HTERT RPE-1 (cell line): ENCODE data around the gene UBE2C.

Experiments
- in situ Hi-C: fragments of 300-500 bp; cut with MboI; formaldehyde crosslinking; loops from 4 replicates; pipeline ENCODE4 v1.14.3; 2020; ENCODE audit warnings: low sequenced_read_pairs

UBE2C gene

DNA sequence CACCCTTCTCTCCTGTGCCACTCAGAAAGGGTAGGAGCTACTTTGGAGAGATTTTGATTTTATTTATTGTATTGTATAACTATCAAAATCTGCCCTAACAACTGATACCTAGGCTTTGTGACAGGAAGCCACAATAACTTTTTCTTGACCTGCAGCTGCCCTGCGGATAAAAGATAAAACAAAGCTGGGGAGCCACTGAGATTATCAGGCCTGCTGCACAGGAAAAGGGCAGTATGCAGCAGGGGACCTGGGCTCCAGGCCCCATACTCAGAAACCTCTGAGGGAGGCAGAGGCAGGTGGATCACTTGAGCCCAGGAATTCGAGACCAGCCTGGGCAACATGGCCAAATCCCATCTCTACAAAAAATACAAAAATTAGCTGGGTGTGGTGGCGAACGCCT is 20.2 kb downstream of the UBE2C start:
- in situ Hi-C loops, result no loop called here

DNA sequence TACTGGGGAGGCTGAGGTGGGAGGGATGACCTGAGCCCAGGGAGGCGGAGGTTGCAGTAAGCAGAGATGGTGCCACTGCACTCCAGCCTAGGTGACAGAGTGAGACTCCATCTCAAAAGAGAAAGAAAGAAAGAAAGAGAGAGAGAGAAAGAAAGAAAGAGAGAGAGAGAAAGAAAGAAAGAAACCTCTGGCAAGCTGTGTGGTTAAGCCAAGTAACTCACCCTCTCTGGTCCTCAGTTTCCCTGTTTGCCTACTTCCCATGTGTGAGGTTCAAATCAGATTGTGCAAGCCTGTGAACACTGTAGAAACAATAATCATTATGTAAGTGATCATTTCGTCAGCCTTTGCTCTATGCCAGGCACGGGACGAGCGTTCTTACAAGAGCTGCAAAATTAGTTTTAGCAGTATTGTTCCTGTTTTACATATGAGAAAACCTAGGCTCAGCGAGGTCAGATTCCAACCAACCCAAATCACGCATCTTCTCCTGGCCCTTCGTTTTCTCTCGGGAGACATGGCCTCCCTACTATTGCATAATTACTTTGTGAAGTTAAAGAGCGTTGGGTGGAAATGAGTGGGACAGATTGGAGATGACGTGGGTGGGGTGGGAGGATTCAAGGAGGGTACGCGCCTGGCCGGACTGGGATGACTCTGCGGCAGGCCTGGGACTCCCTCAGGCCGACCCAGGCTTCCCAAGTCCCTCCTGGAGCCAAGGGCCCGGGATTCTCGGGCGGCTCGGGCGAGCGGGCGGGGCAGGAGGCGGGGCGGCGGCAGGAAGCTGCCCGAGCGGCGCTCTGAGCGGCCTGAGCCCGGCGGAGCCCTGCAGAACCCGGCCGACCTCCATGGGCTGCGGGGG is 20.8 kb downstream of the UBE2C start, which contains the start of gene SNX21:
Gene SNX21 (plus strand): TSS at position 770 of the 853 bp plus-strand sequence. CDS start 121 bp downstream, outside the sequence.
- in situ Hi-C loops, result no loop called here

DNA sequence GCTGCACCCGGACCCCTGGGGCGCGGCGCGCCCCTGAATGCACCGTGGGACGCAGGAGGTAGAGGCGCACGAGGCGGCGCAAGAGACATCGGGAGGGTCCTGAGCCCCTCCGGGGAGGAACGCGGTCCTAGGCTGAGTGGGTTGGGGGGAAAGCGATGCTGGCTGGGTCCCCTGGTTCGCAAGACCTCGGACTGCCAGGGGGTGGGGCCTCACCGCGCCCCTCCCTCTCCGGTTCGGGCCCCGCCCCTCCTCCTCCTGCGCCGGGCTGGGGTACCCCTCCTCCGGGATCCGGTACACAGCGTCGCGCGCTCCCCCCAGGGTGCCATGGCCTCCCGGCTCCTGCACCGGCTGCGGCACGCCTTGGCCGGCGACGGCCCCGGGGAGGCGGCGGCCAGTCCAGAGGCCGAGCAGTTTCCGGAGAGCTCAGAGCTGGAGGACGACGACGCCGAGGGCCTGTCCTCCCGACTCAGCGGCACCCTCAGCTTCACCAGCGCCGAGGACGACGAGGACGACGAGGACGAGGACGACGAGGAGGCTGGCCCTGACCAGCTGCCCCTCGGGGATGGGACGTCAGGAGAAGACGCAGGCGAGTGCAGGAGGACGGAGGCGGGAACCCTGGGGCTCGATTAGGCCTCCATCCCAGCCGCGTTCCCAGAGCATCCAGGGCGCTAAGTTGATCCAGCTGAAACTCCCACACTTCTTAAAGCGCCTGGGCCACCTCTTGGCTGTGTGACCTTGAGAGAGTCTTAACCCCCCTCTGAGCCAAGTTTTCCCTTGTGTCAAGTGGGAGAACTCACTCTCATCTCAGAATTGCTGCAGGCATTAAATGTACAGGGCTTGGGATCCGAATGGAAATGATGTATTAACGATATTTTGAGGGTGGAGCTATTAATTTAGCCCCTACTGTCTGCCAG is 21.7 kb downstream of the UBE2C start:
- in situ Hi-C loops, result no loop called here

DNA sequence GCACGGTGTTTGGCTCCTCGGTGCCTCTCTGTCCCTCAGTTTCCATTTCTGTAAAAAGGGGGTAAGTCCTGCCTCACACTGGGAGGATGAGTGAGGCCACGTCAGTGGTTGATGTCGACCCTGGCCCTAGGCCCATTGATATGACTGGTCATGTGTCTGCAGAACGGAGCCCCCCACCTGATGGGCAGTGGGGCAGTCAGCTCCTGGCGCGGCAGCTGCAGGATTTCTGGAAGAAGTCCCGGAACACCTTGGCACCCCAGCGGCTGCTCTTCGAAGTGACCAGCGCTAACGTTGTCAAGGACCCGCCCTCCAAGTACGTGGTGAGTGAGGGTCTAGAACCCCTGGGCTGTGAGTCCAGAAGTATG is 22.3 kb downstream of the UBE2C start:
- in situ Hi-C loops, result no loop called here

DNA sequence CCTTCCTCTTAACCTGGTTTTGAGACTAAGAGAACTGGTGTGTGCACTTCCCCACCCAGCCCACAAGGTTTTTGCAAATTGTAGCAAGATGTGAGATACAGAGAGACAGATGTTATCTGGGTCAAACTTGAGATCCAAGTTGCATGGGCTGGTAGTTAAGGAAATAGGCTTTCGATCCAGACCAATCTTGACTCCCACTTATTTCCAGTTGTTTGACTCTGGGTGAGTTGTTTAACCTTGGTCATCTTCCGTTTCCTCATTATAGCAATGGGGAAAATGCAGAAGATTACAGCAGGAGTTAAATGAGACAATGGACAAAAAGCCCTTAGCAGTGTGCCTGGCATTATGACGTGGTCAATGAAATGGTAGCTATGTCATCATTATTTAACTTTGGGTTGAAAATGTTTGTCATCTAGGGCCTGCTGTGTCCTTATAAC is 22.9 kb downstream of the UBE2C start:
- in situ Hi-C loops, result no loop called here

DNA sequence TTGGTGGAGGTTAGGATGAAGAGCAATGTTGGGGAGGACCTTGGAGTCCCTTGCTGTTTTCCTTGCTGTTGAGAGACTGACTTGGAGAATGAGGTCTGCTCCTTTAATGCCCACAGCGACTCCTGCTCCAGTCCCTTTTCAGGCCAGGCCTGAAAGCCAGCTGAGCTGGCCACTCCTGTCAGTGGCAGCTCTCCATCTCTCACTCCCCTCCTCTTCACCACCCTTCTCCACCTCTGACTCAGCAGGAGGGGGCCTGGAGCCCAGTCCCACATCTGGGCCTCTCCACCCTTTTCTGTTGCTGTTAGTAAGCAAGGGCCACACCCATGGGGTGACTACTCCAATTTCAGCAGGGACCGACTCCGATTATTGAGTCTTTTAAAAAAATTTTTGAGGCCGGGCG is 23.4 kb downstream of the UBE2C start:
- in situ Hi-C loops, result no loop called here

DNA sequence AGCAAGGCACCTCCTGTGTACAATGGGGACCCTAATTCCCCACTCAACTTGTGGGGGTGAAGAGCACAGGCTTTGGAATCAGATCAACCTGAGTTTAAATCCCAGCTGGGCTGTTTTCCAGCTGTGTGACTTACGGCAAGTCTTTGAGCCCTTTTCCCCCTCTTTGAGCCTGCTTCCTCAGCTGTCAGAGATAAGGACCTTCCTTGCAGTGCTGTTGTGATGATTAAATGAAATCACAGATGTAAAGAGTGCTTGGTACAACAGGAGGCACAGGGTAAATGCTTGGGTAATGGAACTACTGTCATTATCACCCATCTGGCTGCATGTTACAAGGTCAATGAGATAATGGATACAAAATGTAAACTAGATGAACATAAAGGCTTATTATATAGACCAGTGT is 24.4 kb downstream of the UBE2C start:
- in situ Hi-C loops, result no loop called here

DNA sequence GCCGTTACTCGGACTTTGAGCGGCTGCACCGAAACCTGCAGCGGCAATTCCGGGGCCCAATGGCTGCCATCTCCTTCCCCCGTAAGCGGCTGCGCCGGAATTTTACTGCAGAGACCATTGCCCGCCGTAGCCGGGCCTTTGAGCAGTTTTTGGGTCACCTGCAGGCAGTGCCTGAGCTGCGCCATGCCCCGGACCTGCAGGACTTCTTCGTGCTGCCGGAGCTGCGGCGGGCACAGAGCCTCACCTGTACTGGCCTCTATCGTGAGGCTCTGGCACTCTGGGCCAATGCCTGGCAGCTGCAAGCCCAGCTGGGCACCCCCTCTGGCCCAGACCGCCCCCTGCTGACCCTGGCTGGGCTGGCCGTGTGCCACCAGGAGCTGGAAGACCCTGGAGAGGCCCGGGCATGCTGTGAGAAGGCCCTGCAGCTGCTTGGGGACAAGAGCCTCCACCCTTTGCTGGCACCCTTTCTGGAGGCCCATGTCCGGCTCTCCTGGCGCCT is 28.3 kb downstream of the UBE2C start:
- in situ Hi-C loops, result no loop called here

DNA sequence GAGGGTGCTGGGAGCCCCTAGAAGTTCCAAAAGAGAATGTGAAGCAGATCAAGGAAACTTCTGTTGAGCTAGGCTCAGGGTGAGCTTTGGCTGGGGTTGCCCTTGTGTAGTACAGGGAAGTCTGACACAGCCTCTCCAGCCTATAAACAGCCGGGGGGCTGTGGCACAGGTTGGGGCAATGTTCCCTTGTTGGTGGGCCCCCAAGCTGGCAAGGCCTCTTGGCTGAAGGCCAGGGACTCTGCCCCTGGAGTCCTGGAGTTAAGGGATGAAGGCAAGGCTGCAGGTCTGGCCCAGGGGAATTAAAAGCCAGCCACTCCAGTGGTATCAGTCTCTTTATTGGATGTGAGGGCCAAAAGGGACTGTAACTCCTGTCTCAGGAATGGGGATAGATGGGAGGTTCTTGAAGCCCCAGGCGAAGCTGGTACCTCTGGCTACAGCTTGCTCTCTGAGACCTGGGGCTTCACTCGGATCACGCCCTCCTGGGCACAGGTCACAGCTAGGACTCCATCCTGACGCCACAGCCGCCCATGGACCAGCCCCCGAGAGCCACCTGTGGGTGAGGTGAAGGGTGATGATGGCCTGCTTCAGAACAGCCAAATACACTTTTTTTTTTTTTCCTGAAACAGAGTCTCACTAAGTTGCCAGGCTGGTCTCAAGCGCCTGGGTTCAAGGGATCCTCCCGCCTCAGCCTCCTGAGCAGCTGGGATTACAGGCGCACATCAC is 29.1 kb downstream of the UBE2C start:
- in situ Hi-C loops, result no loop called here

DNA sequence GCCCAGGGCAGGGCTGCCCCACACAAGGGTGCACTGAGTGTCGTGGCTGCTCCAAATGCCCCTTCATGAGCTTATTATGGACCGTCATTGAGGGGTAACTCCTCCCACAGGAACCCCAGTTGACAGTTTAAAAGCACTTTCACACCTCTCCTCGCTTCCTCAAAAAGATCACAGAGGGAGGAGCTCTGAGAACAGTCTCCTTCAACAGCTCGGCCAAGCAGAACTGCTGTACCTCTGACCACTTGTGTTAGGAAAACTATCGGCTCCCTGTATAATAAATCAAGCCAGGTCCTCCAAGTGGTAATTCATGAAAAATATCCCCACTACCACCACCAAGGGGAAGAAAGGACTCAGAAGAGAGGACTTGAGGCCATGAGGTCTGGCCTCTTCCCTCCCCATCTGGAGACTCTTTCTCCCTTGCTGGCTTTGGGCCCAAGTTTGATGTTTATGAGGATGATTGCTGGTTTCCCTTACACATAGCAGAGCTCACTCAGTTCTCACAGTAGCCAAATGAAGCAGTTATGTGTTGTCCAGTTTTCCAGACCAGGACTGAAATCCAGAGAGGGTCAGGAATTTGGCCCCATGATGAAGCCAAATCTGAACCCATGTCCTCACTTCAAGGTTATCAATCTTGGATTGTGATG is 29.8 kb downstream of the UBE2C start:
- in situ Hi-C loops, result no loop called here

DNA sequence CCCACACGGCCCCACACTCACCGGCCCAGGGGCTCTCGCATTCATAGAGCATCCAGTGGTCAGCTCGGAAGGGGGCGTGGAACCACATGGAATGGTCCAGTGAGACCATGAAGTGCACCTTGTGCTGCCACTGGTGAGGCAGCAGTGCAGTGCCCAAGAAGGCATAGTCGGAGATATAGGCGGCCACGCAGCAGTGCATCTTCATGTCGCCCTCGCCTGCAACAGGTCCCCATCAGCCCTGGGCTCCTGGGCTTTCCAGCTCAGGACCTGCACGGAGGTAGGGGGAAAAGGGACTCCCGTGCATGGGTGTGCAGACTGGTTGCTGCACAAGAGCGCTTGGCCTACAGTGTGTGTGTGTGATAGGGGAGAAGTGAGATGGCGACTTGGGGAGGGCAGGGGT is 31.1 kb downstream of the UBE2C start:
- in situ Hi-C loops, result no loop called here

DNA sequence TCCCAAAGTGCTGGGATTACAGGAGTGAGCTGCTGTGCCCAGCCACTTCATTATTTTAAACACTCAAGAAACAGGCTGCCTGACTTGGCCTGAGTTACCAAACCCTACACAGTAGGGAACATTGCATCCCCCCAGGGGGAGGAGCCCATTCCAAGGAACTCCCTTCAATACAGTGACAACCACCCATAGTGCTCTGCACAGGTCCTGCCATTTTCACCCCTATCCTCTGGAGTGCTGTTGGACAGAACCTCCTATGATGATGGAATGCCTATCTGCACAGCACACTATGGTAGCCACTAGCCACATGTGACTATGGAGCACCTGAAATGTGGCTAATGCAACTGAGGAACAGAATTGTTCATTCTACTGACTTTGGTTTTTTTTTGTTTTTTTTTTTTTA is 33.0 kb downstream of the UBE2C start:
- in situ Hi-C loops, result no loop called here

DNA sequence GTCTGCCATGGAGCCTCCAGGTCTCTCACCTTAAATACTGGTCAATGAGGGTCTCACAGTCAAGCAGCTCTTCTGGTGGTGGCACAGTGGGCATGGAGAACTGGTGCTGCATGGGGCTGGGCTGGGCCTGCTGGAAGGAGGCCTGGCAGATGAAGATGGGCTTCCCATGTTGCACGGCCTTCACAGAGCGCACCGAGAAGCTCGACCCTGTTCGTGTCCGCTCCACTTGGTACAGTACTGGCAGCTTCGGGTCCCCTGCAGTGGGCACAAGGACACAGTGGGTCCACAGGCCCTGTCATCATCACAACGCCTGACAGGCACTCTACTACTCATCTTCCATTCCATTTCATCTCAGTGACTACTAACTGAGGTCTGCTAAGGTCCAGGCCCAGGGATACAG is 36.0 kb downstream of the UBE2C start:
- in situ Hi-C loops, result no loop called here

DNA sequence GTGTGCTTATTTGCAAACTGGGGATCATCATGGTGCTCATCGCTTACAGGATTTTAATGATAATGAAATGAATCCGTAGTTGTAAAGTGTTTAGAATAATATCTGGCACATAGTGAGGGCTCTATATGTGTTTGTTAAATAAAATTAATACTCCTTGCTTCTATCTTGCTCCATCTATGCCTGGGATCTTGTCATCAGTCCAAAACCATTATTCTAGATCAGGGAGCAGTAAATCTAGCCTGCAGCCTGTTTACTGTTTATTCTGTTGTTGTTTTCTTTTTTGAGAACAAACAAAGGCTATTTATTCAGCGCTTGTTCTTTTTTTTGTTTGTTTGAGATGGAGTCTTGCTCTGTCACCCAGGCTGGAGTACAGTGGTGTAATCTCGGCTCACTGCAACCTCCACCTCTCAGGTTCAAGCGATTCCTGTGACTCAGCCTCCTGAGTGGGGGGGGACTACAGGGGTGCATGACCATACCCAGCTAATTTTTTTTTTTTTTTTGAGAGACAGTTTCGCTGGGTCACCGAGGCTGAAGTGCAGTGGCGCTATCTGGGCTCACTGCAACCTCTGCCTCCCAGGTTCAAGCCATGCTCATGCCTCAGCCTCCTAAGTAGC is 36.6 kb downstream of the UBE2C start:
- in situ Hi-C loops, result no loop called here

DNA sequence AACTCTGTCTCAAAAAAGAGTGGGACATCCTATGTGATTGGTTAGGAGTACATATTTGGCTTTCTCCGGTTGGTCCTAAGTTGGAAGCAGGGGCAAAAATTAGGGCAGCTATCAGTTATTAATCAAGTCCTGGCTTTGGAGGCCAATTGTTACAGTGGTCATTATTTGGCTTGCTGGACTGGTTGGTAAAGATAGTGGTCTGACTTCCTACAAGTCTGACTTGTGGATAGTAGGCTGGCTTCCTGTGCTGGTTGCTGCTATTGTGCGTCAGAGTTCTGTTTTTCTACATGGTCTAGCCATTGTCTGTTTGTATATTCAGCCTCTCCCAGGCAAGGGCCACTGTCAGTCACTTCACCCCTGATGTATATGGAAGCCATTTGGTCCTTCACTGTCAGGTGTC is 37.8 kb downstream of the UBE2C start:
- in situ Hi-C loops, result no loop called here

DNA sequence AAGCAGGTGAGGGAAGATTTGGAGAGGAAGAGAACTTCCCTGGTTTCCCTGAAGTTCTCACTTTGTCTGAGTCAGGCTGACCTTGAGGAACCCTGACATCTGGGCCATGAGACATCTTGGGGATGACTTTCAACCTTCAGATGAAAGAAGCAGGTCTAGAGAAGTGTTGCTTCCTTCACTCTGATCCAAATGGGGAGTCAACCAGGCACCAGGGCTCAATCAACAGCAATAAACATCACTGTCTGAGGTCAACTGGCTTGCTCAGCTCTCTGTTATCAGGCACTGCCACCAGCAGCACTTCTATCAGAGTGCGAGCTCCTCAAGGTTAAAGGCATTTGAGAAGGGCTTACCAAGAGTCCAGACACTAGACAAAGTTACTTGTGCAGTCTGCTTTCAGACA is 38.5 kb downstream of the UBE2C start:
- in situ Hi-C loops, result no loop called here

DNA sequence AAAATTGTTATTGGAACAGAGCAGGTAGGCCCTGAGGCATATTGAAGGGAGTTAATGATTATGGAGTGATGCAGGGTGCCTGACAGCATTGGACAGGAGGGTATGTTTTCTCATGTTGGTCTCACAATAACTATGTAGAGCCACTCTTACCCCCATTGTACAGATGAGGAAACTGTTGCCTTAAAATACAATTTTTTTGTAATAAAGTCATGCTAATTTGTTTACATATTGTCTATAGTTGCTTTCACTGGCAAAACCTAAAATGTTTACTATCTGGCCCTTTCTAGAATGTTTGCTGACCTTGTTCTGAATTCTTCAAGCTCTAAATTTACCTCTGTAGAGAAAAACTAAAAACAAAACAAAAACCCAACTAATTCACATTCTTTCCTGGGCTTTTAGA is 39.1 kb downstream of the UBE2C start:
- in situ Hi-C loops, result no loop called here

DNA sequence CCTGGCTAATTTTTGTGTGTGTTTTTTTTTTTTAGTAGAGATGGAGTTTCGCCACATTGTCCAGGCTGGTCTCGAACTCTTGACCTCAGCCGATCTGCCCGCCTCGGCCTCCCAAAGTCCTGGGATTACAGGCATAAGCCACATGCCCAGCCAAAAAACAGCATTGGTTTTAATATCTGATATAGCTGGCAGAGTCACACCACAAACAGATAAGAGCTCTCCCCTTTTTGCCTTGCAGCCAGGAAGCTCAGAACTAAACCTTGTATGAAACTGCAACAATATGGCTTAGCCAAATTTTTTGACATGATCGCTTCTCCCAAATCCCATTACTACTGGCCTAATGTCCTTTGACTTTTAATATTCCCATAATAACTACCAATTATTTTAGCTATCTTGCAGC is 39.9 kb downstream of the UBE2C start:
- in situ Hi-C loops, result no loop called here

DNA sequence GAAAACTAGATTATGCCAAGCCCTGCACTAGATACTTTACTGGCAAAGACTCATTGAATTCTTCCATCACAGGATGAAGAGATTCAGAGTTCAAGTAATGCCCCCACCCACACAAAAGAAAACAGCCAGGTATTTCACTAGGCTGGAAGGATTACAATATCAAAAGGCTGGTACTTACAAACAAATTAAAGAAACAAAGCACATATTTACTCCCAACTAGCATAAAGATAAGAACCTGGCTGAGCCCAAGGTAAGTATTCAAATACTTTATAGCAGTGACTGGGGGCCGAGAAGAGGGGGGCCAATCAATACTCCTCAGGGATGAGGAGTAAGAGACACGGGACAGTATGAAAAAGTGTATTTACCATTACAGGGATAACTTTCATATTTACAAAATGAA is 41.0 kb downstream of the UBE2C start:
- in situ Hi-C loops, result no loop called here
